H7 (cell line): ENCODE results near the gene TMEM60. TPM values are rescaled to one million over a fixed set of nuclear protein-coding genes. Genes with fewer than 3 reads are reported as not detected.
A peak's percentile ranks its signal among the peaks of the same experiment; 100 is the strongest.
"Not testable (repeated sequence)": the region's sequence is repeated elsewhere in the genome, so short reads cannot be mapped to it uniquely, and the experiment has no call there.

Experiments used
- DNase-seq: peaks from one replicate; pipeline ENCODE4 v3.0.0; 2012
- H3K27me3 ChIP-seq: 2 replicates; pipeline ENCODE4 v1.6.0; 2011; ENCODE audit warnings: mild to moderate bottlenecking, low read length; ENCODE audit not compliant: control insufficient read depth, insufficient read depth
- H3K36me3 ChIP-seq: replicated peaks from 2 replicates; pipeline ENCODE4 v1.5.1; 2011; ENCODE audit warnings: low read length; ENCODE audit not compliant: control insufficient read depth, insufficient read depth
- H3K4me3 ChIP-seq: 2 replicates; pipeline ENCODE4 v1.5.1; 2011; ENCODE audit warnings: low read depth, mild to moderate bottlenecking, control low read depth, low read length, moderate library complexity; ENCODE audit not compliant: insufficient read depth
- total RNA-seq: library from RNA; depleted of rRNA; stranded (reverse); fragments of >200 nt; shearing (Covaris generic); gene quantifications from 2 replicates; pipeline ENCODE4 v1.2.3, GENCODE V29; 2014; rRNA removed

TMEM60 gene
- total RNA-seq: 28.5 and 32.3 TPM in 2 replicates

- Histone ChIP-seq H3K27me3 (no peaks in the 10 kb centered on the region), H3K4me3 (peak within 1 kb of the TSS; percentile 96), H3K36me3 (no peaks in the 10 kb centered on the region)
- peak; percentile 94 for DNase-seq
Measured at GRCh38 chr7:77798394-77799077, at the start of gene TMEM60, which contains the start of gene PHTF2. TMEM60 (minus strand) TSS chr7:77798434; CDS start chr7:77794373, 4,061 bp downstream. PHTF2 (plus strand) TSS chr7:77798773.

GRCh38 chr7:77846317-77847092 is 48.3 kb upstream of the TMEM60 start:
- no peak for DNase-seq
- Histone ChIP-seq H3K27me3 (no peaks in the 10 kb centered on the region), H3K36me3 (no peaks in the 10 kb centered on the region), H3K4me3 (no peak overlapping the region)

GRCh38 chr7:77843194-77843593 is 45.0 kb upstream of the TMEM60 start:
- H3K4me3 ChIP-seq: no peak overlapping the region
- no peaks in the 10 kb centered on the region for H3K36me3 ChIP-seq
- H3K27me3 ChIP-seq: no peaks in the 10 kb centered on the region
- no peak for DNase-seq

- Histone ChIP-seq H3K27me3 (no peaks in the 10 kb centered on the region), H3K4me3 (no peak overlapping the region), H3K36me3 (no peaks in the 10 kb centered on the region)
- DNase-seq: no peak
Measured at GRCh38 chr7:77839919-77840318, 41.7 kb upstream of the TMEM60 start.

GRCh38 chr7:77838929-77839491 is 40.8 kb upstream of the TMEM60 start:
- peak; percentile 29 for DNase-seq
- H3K36me3 ChIP-seq: no peaks in the 10 kb centered on the region
- no peak overlapping the region for H3K4me3 ChIP-seq
- H3K27me3 ChIP-seq: no peaks in the 10 kb centered on the region

GRCh38 chr7:77837966-77838365 is 39.7 kb upstream of the TMEM60 start:
- no peak overlapping the region for H3K4me3 ChIP-seq
- DNase-seq: no peak
- no peaks in the 10 kb centered on the region for H3K36me3 ChIP-seq
- no peaks in the 10 kb centered on the region for H3K27me3 ChIP-seq

- no peak for DNase-seq
- Histone ChIP-seq H3K27me3 (no peaks in the 10 kb centered on the region), H3K4me3 (no peak overlapping the region), H3K36me3 (no peaks in the 10 kb centered on the region)
Measured at GRCh38 chr7:77837275-77837674, 39.0 kb upstream of the TMEM60 start.

GRCh38 chr7:77836425-77836824 is 38.2 kb upstream of the TMEM60 start:
- not testable (repeated sequence) for H3K4me3 ChIP-seq, H3K27me3 ChIP-seq, H3K36me3 ChIP-seq, DNase-seq

- Histone ChIP-seq H3K36me3 (no peaks in the 10 kb centered on the region), H3K4me3 (no peak overlapping the region), H3K27me3 (no peaks in the 10 kb centered on the region)
- no peak for DNase-seq
Measured at GRCh38 chr7:77833136-77833535, 34.9 kb upstream of the TMEM60 start.

GRCh38 chr7:77831953-77832352 is 33.7 kb upstream of the TMEM60 start:
- DNase-seq: no peak

GRCh38 chr7:77831481-77831880 is 33.2 kb upstream of the TMEM60 start:
- H3K4me3 ChIP-seq: no peak overlapping the region
- H3K36me3 ChIP-seq: no peaks in the 10 kb centered on the region
- no peak for DNase-seq
- H3K27me3 ChIP-seq: no peaks in the 10 kb centered on the region

More at GRCh38 chr7:77831953-77832352, 33.7 kb upstream of the TMEM60 start:
- Histone ChIP-seq H3K4me3 (no peak overlapping the region), H3K36me3 (no peaks in the 10 kb centered on the region), H3K27me3 (no peaks in the 10 kb centered on the region)

GRCh38 chr7:77830649-77831355 is 32.6 kb upstream of the TMEM60 start:
- Histone ChIP-seq H3K27me3 (no peaks in the 10 kb centered on the region), H3K4me3 (no peak overlapping the region), H3K36me3 (no peaks in the 10 kb centered on the region)
- DNase-seq: no peak

- Histone ChIP-seq H3K36me3 (no peaks in the 10 kb centered on the region), H3K4me3 (no peak overlapping the region), H3K27me3 (no peaks in the 10 kb centered on the region)
- DNase-seq: no peak
Measured at GRCh38 chr7:77827999-77828398, 29.8 kb upstream of the TMEM60 start.

- H3K4me3 ChIP-seq: no peak overlapping the region
- no peaks in the 10 kb centered on the region for H3K36me3 ChIP-seq
- DNase-seq: no peak
- H3K27me3 ChIP-seq: no peaks in the 10 kb centered on the region
Measured at GRCh38 chr7:77826300-77826699, 28.1 kb upstream of the TMEM60 start.
